Esophagus squamous epithelium (tissue), 4 donors: Measurements from ENCODE around the gene OCRL.

Source experiments
- POLR2A ChIP-seq, 4 donors: fragments of 450-650 bp; IDR thresholded peaks; one replicate each; pipeline ENCODE4 v1.6.1; 2017; ENCODE audit warnings: antibody characterized with exemption in 4 of 4, mild to moderate bottlenecking in 4 of 4, moderate library complexity in 3 of 4
- TF ChIP-seq, protein P1 (sequence below), 6 experiments: fragments of 450-650 bp in 4 of 6; fragments of 200-600 bp in 2 of 6; sonication (generic) in 2 of 6; IDR thresholded peaks; one replicate each; pipeline ENCODE4 v1.5.1; 2016 to 2019; ENCODE audit warnings: antibody characterized with exemption in 6 of 6, mild to moderate bottlenecking in 4 of 6, moderate library complexity in 4 of 6

DNA sequence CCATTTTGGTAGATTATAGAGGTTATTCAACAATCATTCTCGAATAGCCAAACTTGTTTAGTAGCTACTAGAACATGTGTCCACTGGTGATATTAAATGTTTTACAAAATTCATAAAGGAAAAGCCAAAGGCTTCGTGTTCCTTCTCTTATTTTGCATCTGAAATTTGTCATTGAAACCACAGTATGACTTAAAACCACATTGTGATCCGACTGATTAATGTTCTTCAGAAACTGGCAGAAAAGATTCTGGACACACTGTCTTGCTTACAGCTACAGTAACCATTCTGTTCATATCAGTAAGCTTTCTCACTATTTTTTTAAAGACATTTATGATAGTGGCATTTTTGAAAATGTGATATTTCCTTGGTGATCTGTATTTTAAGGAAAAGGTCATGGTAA, 14.2 kb upstream of the OCRL start:
- TF ChIP-seq, protein P1, sequence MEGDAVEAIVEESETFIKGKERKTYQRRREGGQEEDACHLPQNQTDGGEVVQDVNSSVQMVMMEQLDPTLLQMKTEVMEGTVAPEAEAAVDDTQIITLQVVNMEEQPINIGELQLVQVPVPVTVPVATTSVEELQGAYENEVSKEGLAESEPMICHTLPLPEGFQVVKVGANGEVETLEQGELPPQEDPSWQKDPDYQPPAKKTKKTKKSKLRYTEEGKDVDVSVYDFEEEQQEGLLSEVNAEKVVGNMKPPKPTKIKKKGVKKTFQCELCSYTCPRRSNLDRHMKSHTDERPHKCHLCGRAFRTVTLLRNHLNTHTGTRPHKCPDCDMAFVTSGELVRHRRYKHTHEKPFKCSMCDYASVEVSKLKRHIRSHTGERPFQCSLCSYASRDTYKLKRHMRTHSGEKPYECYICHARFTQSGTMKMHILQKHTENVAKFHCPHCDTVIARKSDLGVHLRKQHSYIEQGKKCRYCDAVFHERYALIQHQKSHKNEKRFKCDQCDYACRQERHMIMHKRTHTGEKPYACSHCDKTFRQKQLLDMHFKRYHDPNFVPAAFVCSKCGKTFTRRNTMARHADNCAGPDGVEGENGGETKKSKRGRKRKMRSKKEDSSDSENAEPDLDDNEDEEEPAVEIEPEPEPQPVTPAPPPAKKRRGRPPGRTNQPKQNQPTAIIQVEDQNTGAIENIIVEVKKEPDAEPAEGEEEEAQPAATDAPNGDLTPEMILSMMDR (IDR thresholded peaks at IDR 0.05): no peak
- no peak for TF ChIP-seq POLR2A (IDR thresholded peaks at IDR 0.05)
